GM13976 (cell line): ENCODE measurements around the gene GTF2A2.

ENCODE experiments used
- DNase-seq: peaks from one replicate; pipeline ENCODE4 v3.0.0; 2012; ENCODE audit warnings: low spot score
- CTCF ChIP-seq: IDR thresholded peaks from 2 replicates; pipeline ENCODE4 v1.5.1; 2012; ENCODE audit warnings: borderline replicate concordance, mild to moderate bottlenecking; ENCODE audit not compliant: insufficient read depth; ENCODE audit errors: extremely low read depth, missing control alignments, control extremely low read depth
- in situ Hi-C: fragments of 300-500 bp; cut with MboI; formaldehyde crosslinking; loops from one replicate; pipeline ENCODE4 v1.12.0; 2022; ENCODE audit warnings: low sequenced_read_pairs, mixed read lengths, inconsistent platforms; ENCODE audit not compliant: unreplicated experiment

GTF2A2 gene

GRCh38 chr15:59686389-59686788, 29.1 kb upstream of the GTF2A2 start:
- in situ Hi-C loops: no loop called here
- DNase-seq: peak; percentile 49
- no peak for TF ChIP-seq CTCF

DNA sequence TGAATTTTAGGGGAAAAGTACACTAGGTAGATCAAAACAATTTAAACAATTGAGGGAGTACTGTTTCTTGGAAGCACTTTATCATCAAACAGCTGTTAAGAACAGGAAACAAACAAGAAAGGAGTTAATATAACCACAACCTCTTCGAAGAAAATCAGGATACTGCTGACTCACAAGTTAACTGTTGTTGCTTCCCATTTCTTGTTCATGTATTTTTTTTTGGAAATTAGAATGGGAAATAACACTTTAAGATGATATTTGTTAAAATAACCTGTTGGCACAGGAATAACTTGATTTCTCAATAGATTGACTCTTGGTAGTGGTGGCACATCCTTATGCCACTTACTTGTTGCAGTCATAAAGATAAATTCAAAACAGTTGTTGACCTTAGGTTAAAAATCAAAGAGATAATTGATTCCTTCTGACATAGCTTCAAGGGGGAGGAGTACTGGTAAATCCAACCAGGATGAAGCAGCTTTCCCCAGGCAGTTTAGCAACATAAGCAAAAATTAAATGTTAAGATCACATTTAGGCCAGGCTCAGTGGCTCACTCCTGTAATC, 28.5 kb upstream of the GTF2A2 start:
- DNase-seq: no peak
- in situ Hi-C loops: no loop called here
- no peak for TF ChIP-seq CTCF

DNA sequence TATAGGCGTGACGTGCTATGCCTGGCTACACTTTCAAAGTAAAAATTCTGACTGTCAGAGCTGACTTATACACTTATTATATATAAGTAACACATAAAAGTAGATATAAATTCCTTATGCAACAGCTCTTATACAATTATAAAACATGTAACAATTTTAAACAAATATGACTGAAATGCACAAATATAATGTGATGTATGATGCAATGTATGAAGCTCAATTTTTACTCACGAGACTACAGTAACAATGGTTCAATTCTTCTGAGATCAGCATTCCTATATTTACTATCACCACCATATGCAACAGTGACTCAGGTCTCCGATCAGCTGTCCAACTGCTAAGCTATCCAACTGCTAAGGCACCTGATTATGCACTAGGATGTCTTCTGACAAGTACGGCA, 23.6 kb upstream of the GTF2A2 start:
- in situ Hi-C loops: no loop called here
- no peak for TF ChIP-seq CTCF
- DNase-seq: no peak

DNA sequence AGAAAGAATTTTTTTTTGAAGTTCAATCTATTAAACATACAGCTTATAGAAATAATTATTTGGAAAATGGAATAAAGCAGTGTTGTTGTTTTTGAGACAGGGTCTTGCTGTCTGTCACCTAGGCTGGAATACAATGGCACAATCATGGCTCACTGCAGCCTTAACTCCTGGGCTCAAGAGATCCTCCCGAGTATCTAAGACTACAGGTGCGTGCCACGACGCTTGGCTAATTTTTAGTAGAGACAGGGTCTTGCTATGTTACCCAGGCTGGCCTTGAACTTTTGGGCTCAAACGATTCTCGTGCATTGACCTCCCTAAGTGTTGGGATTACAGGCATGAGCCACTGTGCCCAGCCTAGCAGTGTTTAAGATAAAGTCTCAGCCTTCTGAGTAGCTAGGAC, 23.0 kb upstream of the GTF2A2 start:
- no peak for DNase-seq
- no peak for TF ChIP-seq CTCF
- in situ Hi-C loops: no loop called here

DNA sequence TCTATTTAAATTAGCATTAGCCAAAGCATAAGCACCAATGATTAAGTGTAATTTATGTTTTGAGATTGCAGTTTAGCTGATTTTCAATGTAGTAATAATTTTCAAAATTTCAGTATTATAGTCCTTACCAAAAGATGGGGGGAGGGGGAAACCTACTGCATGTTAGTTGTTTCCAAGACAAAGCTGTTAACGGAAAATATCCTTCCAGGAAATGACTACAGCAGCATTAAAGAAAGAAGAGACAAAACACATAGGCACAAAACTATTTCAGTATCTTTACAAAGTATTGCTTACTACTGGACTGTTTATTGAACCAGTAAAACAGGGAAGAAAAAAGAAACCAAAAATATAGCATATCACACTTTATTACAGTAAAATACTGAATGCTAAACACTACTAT, 21.3 kb upstream of the GTF2A2 start:
- in situ Hi-C loops: no loop called here

GRCh38 chr15:59678172-59678571, 20.9 kb upstream of the GTF2A2 start:
- in situ Hi-C loops: no loop called here
- no peak for DNase-seq
- no peak for TF ChIP-seq CTCF

More for the DNA sequence above, 21.3 kb upstream of the GTF2A2 start:
- no peak for TF ChIP-seq CTCF
- no peak for DNase-seq

GRCh38 chr15:59676565-59676964, 19.2 kb upstream of the GTF2A2 start:
- no peak for DNase-seq
- in situ Hi-C loops: no loop called here
- no peak for TF ChIP-seq CTCF
